ENCODE measurements around the gene KCTD3. TPM values are rescaled to one million over a fixed set of nuclear protein-coding genes. Genes with fewer than 3 reads are reported as not detected.

The KCTD3 gene
- total RNA-seq, 1 experiment from 2014 or later: 26.6 TPM

DNA sequence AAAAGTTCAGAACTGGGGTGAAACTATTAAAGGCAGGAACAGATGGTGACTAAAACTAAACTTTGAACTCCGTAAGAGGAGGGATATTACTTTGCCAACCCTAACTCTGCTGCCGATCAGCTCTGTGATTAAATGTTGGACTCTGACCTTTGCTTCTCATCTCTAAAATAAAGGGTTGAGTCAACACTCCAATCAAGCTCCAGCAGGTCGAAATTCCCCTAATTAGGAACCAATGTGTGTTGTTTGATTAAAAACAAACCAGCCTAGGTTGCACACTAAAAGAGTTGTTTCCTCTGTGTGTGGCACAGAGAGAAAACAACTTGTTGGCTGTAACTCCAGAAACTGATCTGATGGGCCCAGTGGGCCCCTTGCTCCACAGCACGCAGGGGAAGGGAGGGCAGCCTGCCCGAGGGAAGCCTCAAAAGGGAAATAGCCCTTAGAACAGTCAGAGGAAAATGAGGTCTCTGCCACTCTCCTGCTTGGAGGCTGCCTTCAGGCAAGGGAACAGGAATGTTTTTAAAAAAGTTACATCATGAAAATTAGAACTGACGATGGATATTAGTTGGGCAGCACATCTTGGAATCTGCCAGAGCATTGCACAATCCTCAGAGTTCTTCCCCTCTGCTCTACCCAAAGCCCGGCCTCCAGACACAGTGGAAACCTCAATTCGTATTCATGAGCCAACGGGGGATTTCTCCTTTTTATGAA, 69.3 kb downstream of the KCTD3 start:
- no peak for DNase-seq (ENCODE audit: low read depth, low spot score)
- in situ Hi-C loops (cut with HindIII; ENCODE audit: low pct_unique_long_range_greater_than_20kb, low sequenced_read_pairs): no loop called here

DNA sequence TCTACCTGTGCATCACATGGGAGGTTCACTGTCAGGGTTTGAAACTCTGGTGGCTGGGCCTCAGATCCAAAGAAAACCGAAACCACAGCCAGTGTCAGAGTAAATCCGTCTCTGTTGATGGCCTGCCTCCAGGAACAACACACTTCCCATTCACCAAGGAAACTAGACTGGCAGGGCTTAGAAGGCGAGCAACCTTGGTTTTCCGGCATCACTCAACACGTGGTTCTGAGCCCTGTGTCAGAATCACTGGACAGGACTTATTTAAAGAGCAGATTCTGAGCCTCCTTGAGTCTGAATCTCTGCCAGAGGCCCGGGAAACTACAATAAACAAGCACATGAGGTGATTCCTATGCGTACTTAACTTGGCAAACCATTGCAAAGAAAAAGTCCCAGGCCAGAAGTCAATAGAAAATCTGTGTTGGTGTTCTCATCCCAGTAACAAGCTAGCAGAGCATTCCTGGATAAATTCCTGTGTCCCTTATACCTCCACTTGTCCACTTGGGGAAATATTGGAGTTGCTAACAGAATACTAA, 70.0 kb downstream of the KCTD3 start:
- in situ Hi-C loops (cut with HindIII; ENCODE audit: low pct_unique_long_range_greater_than_20kb, low sequenced_read_pairs): no loop called here
- no peak for DNase-seq (ENCODE audit: low read depth, low spot score)

- in situ Hi-C loops (cut with HindIII; ENCODE audit: low pct_unique_long_range_greater_than_20kb, low sequenced_read_pairs): no loop called here
- no peak for DNase-seq (ENCODE audit: low read depth, low spot score)
Measured at GRCh38 chr1:215640429-215641148, 73.5 kb downstream of the KCTD3 start.

- DNase-seq (ENCODE audit: low read depth, low spot score): no peak
- in situ Hi-C loops (cut with HindIII; ENCODE audit: low pct_unique_long_range_greater_than_20kb, low sequenced_read_pairs): no loop called here
Measured at GRCh38 chr1:215643592-215644321, 76.7 kb downstream of the KCTD3 start.

GRCh38 chr1:215645182-215645581, 78.1 kb downstream of the KCTD3 start:
- in situ Hi-C loops (cut with HindIII; ENCODE audit: low pct_unique_long_range_greater_than_20kb, low sequenced_read_pairs): no loop called here

DNA sequence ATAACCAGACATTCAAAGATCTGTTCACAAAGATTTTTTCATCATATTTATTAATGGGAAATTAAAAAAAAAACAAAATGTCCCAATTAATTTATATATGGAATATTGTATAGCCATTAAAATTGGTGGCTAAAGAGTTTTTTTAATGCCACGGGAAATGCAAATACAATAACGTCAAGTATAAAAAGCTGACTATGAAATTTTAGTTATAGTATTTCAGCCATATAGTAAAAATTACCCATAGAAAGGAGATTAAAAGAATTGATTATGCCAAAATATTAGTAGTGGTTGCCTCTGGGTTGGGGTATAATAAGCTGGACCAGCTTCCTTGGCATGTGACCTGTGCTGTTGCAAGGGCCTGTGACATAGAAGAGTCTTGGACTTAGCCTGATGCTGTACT, 78.8 kb downstream of the KCTD3 start:
- in situ Hi-C loops (cut with HindIII; ENCODE audit: low pct_unique_long_range_greater_than_20kb, low sequenced_read_pairs): no loop called here
- no peak for DNase-seq (ENCODE audit: low read depth, low spot score)

More at GRCh38 chr1:215645182-215645581, 78.1 kb downstream of the KCTD3 start:
- no peak for DNase-seq (ENCODE audit: low read depth, low spot score)

- in situ Hi-C loops (cut with HindIII; ENCODE audit: low pct_unique_long_range_greater_than_20kb, low sequenced_read_pairs): no loop called here
- no peak for DNase-seq (ENCODE audit: low read depth, low spot score)
Measured at GRCh38 chr1:215647738-215648137, 80.6 kb downstream of the KCTD3 start.

DNA sequence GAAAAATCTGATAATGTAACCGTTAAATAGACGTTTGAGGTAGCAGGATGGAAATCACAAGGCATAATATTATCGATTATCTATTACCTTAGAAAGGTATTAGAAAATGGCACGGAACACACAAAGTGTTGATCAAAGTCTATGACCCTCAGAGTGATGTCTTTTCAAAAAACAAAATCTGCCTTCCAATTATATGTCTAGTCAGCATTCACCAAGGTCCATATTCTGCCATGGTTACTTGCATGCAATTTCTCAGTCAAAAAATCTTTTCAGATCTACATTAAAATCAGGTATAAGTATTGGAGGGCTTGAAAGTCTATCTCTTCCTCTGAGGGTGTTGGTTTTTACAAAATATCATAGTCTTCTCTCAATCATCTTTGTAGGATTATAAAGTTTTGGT, 81.9 kb downstream of the KCTD3 start:
- in situ Hi-C loops (cut with HindIII; ENCODE audit: low pct_unique_long_range_greater_than_20kb, low sequenced_read_pairs): no loop called here
- DNase-seq (ENCODE audit: low read depth, low spot score): no peak

GRCh38 chr1:215650446-215651149, 83.5 kb downstream of the KCTD3 start:
- in situ Hi-C loops (cut with HindIII; ENCODE audit: low pct_unique_long_range_greater_than_20kb, low sequenced_read_pairs): no loop called here
- DNase-seq (ENCODE audit: low read depth, low spot score): no peak

GRCh38 chr1:215651867-215652266, 84.8 kb downstream of the KCTD3 start:
- in situ Hi-C loops (cut with HindIII; ENCODE audit: low pct_unique_long_range_greater_than_20kb, low sequenced_read_pairs): no loop called here
- no peak for DNase-seq (ENCODE audit: low read depth, low spot score)

- in situ Hi-C loops (cut with HindIII; ENCODE audit: low pct_unique_long_range_greater_than_20kb, low sequenced_read_pairs): no loop called here
- DNase-seq (ENCODE audit: low read depth, low spot score): no peak
Measured at GRCh38 chr1:215652371-215652770, 85.3 kb downstream of the KCTD3 start.

DNA sequence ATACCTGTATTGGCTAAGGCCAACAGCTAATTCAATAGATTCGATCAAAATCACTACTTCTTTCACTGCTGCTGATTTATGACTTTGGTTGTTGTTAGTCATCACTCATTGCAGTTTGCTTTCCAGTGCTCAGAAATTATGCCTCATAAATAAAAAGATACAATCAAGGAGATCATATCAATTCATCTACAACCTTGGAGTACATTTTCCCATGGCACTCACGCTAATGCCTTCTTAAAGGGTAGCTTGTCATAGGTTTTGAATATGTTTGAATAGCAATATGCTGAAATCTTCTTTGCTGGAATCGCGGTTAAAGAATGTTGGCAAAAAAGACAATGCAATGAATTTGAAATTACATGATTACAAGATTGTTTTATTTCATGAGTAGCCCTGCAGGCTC, 89.9 kb downstream of the KCTD3 start:
- no peak for DNase-seq (ENCODE audit: low read depth, low spot score)
- in situ Hi-C loops (cut with HindIII; ENCODE audit: low pct_unique_long_range_greater_than_20kb, low sequenced_read_pairs): no loop called here

DNA sequence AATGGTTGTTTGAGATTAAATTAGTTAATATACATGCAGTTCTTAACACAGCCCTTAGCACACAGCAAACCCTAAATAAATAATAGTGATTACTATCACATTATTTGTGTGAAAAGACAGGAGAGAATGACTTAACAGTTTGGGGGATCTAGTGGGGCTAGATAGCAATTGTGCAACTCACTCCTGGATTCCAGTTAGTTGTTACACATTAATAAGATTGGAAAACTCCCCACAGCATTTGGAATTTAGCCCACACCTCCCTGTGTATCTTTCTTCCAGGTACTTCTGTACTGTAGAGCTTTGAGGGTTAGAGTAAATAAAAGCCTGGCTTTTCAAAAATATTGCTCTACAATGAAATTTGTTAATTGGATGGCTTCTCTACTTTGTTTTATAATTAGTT, 93.2 kb downstream of the KCTD3 start:
- no peak for DNase-seq (ENCODE audit: low read depth, low spot score)
- in situ Hi-C loops (cut with HindIII; ENCODE audit: low pct_unique_long_range_greater_than_20kb, low sequenced_read_pairs): no loop called here

DNA sequence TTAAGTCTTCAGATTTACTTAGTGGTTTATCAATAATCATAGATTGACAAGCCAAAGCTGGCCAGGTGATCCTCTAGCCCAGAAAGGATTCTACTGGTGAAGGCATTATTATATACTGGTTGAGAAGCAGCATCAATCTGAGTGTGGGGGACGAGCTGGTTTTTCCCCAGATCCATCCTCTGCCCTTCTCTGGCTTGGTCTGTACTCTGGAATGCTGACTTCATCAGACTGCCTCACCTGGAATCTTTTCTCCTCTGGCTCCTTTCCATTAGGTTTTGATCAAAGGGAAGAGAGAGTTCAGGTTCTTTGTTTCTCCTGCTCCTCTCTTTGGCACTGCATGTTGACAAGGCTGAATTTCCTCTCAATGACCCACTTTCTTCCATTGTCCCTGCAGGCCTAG, 93.9 kb downstream of the KCTD3 start:
- in situ Hi-C loops (cut with HindIII; ENCODE audit: low pct_unique_long_range_greater_than_20kb, low sequenced_read_pairs): no loop called here
- no peak for DNase-seq (ENCODE audit: low read depth, low spot score)

GRCh38 chr1:215665215-215665614, 98.1 kb downstream of the KCTD3 start:
- DNase-seq (ENCODE audit: low read depth, low spot score): peak; percentile 76

GRCh38 chr1:215667761-215668160, 100.7 kb downstream of the KCTD3 start:
- in situ Hi-C loops (cut with HindIII; ENCODE audit: low pct_unique_long_range_greater_than_20kb, low sequenced_read_pairs): no loop called here

More at GRCh38 chr1:215665215-215665614, 98.1 kb downstream of the KCTD3 start:
- in situ Hi-C loops (cut with HindIII; ENCODE audit: low pct_unique_long_range_greater_than_20kb, low sequenced_read_pairs): no loop called here

GRCh38 chr1:215669806-215670491, 102.8 kb downstream of the KCTD3 start:
- no peak for DNase-seq (ENCODE audit: low read depth, low spot score)
- in situ Hi-C loops (cut with HindIII; ENCODE audit: low pct_unique_long_range_greater_than_20kb, low sequenced_read_pairs): no loop called here

More at GRCh38 chr1:215667761-215668160, 100.7 kb downstream of the KCTD3 start:
- no peak for DNase-seq (ENCODE audit: low read depth, low spot score)
